BJ (cell line): ENCODE measurements around the gene LIN54. TPM values are rescaled to one million over a fixed set of nuclear protein-coding genes. Genes with fewer than 3 reads are reported as not detected.

Experiments
- CTCF ChIA-PET: fragments of 350-600 bp; formaldehyde crosslinking; extraction: SDS; loops from one replicate; lab custom pipeline; 2021; ENCODE audit warnings: antibody characterized with exemption, inconsistent platforms; lab: Yijun Ruan, JAX
- POLR2A ChIA-PET: fragments of 300-600 bp; sonication (Branson Sonifier 250); formaldehyde crosslinking; extraction: SDS; loops from one replicate; lab custom pipeline; 2021; ENCODE audit warnings: antibody characterized with exemption; lab: Charles Lee
- DNase-seq: peaks from one replicate; pipeline ENCODE4 v3.0.0-alpha.2; 2011; ENCODE audit warnings: low read depth
- H3K27me3 ChIP-seq: 2 replicates; pipeline ENCODE4 v1.6.0; 2011; ENCODE audit warnings: low read length; ENCODE audit not compliant: control insufficient read depth, insufficient read depth
- H3K36me3 ChIP-seq: 2 replicates; pipeline ENCODE4 v1.5.1; 2011; ENCODE audit warnings: low read length; ENCODE audit not compliant: control insufficient read depth, insufficient read depth
- H3K4me3 ChIP-seq: 2 replicates; pipeline ENCODE4 v1.5.1; 2011; ENCODE audit warnings: low read depth, mild to moderate bottlenecking, control low read depth, low read length
- polyA plus RNA-seq: library from polyadenylated mRNA; depleted of rRNA; stranded (reverse); fragments of >200 nt; gene quantifications from 2 replicates; pipeline ENCODE4 v1.2.3, GENCODE V29; 2011
- TF ChIP-seq, protein P1 (sequence below): IDR thresholded peaks from 2 replicates; pipeline ENCODE4 v1.5.1; 2011; ENCODE audit warnings: low read depth, mild to moderate bottlenecking, control low read depth, inconsistent platforms, low read length, moderate library complexity; ENCODE audit not compliant: insufficient read depth

Gene LIN54
- polyA plus RNA-seq, 1 experiment: 14.7 TPM

DNA sequence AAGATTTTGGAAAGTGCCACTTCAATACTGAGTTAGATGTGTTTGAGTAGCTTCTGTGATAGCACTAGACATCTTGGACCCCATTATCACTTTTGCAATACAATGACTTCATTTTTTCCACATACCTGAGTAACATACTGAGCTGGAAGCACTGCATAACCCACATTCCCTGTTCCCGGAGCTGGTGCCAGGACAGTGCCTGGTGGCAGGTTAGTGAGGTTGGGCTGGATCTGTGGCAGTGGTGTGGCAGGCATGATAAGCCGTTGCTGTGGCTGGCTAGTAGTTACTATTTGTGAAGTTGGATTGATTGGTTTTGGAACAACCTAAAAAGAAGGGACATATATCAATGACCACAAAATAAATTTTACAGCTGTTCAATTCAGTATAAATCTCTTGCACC, 71.2 kb downstream of the LIN54 start:
- CTCF ChIA-PET: interaction anchor here (0.8 to 1.2 kb wide), 3 partner anchors 12 to 27 kb away, joined by 3 to 4 read pairs (median 3); no protein-coding TSS in a partner anchor
- TF ChIP-seq, protein P1, sequence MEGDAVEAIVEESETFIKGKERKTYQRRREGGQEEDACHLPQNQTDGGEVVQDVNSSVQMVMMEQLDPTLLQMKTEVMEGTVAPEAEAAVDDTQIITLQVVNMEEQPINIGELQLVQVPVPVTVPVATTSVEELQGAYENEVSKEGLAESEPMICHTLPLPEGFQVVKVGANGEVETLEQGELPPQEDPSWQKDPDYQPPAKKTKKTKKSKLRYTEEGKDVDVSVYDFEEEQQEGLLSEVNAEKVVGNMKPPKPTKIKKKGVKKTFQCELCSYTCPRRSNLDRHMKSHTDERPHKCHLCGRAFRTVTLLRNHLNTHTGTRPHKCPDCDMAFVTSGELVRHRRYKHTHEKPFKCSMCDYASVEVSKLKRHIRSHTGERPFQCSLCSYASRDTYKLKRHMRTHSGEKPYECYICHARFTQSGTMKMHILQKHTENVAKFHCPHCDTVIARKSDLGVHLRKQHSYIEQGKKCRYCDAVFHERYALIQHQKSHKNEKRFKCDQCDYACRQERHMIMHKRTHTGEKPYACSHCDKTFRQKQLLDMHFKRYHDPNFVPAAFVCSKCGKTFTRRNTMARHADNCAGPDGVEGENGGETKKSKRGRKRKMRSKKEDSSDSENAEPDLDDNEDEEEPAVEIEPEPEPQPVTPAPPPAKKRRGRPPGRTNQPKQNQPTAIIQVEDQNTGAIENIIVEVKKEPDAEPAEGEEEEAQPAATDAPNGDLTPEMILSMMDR: no peak
- no peak overlapping the region for H3K4me3 ChIP-seq
- POLR2A ChIA-PET: no interaction called here
- DNase-seq: no peak
- no peaks in the 10 kb centered on the region for H3K27me3 ChIP-seq
- peaks cover 3% of the 10 kb centered on the region; the same call in 1 of the 2 replicates for H3K36me3 ChIP-seq

DNA sequence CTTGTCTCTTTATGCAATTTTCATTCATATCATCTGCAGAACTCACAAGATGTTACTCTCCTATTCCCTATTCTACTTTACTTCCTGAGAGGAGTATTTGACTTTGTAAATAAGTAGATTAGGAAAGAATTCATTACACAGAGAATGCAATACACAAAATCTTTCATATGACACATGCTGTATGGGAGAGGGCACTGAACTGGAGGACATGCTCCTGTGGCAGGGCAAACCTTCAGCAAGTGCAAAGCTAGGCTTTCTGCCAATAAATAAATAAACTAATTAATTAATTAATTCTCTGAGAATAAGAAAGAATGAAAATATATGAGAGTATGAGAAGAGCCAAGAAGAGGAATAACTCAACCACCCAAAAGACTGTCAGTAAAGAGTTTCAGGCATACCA, 76.2 kb downstream of the LIN54 start:
- Histone ChIP-seq H3K27me3 (no peaks in the 10 kb centered on the region), H3K4me3 (no peak overlapping the region), H3K36me3 (peaks cover 3% of the 10 kb centered on the region)
- ChIA-PET CTCF (interaction anchor here (1.6 kb wide), 1 partner anchor 33 kb away, joined by 4 read pairs; no protein-coding TSS in a partner anchor), POLR2A (no interaction called here)
- DNase-seq: no peak
- TF ChIP-seq, protein P1: no peak

DNA sequence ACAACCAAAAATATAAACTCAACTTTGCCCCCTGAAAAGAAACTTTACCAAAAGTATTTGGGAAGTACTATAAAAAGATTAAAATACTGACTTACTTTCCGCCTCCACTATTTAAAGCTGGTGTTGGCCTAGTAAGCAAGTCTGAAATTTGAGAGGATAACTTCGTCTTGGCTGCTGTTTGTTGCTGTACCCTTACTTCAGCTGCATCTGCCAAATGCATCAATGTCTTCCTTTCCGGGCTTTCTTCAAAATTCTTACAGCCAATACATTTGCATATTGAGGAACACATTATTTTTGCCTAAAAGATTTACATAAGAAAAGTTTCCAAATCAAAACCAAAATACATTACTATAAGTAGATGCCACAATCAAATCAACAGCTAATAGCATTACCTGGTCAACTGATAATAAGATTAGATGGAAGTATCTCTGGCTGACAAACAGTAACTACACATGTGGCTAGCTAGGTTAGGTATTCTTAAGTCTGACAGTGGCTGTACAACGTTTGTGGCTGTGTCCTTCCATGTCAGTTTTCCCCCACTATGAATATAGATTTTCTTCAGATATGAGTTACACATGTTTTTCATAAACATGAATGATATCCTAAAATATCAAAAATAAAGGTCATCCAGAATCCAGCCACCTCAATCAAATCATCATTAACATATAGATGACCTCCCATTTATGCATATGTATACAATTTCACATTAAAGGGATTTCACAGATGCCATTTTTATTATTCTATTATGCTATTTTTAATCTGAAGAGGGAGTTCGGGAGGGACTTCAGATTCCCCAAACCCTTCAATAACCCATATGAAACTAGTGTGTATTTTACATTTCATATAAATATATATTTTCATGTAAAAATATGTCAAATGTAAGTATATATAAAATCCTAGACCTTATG, 79.5 kb downstream of the LIN54 start:
- POLR2A ChIA-PET: no interaction called here

DNA sequence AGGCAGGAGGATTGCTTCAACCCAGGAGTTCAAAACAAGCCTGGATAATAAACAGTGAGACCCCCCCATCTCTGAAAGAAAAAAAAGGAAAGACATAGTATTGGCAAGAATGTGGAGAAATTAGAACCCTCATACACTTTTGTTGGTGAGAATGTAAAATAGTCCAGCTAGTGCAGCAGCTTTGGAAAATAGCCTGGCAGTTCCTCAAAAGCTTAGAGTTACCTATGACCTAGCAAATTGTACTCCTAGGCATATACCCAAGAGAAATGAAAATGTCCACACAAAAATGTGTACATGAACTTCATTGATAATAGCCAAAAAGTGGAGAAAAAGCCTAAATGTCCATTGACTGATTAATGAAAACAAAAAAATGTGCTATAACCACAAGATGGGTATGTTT, 88.8 kb downstream of the LIN54 start:
- ChIA-PET CTCF (no interaction called here), POLR2A (no interaction called here)
- H3K4me3 ChIP-seq: no peak overlapping the region
- TF ChIP-seq, protein P1: no peak
- no peak for DNase-seq
- no peaks in the 10 kb centered on the region; the same call in none of the 2 replicates for H3K36me3 ChIP-seq
- H3K27me3 ChIP-seq: no peaks in the 10 kb centered on the region

More for the DNA sequence above, 79.5 kb downstream of the LIN54 start:
- no peaks in the 10 kb centered on the region; the same call in none of the 2 replicates for H3K36me3 ChIP-seq
- no peaks in the 10 kb centered on the region for H3K27me3 ChIP-seq
- DNase-seq: no peak
- TF ChIP-seq, protein P1: no peak
- H3K4me3 ChIP-seq: no peak overlapping the region
- CTCF ChIA-PET: interaction anchor here (0.7 kb wide), 1 partner anchor 322 kb away, joined by 3 read pairs; no protein-coding TSS in a partner anchor

DNA sequence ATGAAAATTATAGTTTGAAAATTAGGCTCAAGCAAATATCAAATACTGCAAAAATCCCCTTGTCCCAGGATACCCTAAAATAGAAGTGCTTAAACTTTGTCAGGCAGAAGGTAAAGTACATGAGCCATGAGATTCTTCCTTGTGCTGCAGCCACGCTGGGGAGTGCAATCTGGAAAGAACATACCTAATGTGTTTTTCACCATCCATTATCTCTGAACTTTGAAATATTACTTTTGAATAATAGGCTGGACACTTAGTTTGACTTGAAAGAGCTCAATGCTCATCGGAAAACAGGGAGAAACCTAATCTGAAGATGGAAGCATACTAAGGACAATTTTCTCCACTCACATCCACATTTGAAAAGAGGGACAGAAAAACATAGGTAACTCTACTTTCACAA, 91.2 kb downstream of the LIN54 start:
- CTCF ChIA-PET: no interaction called here
- H3K36me3 ChIP-seq: no peaks in the 10 kb centered on the region; the same call in 1 of the 2 replicates
- POLR2A ChIA-PET: no interaction called here
- H3K27me3 ChIP-seq: no peaks in the 10 kb centered on the region
- no peak overlapping the region for H3K4me3 ChIP-seq
- no peak for DNase-seq
- TF ChIP-seq, protein P1: no peak
